HG03064 (cell line): ENCODE results near the gene PLIN5.

ENCODE experiments used
- ATAC-seq: cut with Tn5 transposase; IDR thresholded peaks from one replicate; pipeline ENCODE4 v1.9.1; 2021; ENCODE audit warnings: low read depth; ENCODE audit not compliant: unreplicated experiment

PLIN5 gene

GRCh38 chr19:4507804-4508203 is 27.2 kb downstream of the PLIN5 start:
- ATAC-seq, result no peak

GRCh38 chr19:4507150-4507452 is 27.9 kb downstream of the PLIN5 start:
- no peak for ATAC-seq

- ATAC-seq, result no peak
Observed at GRCh38 chr19:4506449-4507149, 28.4 kb downstream of the PLIN5 start.

- no peak for ATAC-seq
Observed at GRCh38 chr19:4505570-4506448, 29.2 kb downstream of the PLIN5 start.

- ATAC-seq, result no peak
Observed at GRCh38 chr19:4504891-4505569, 30.0 kb downstream of the PLIN5 start.

- ATAC-seq, result no peak
Observed at GRCh38 chr19:4504297-4504701, 30.7 kb downstream of the PLIN5 start.

GRCh38 chr19:4503825-4504170 is 31.2 kb downstream of the PLIN5 start:
- no peak for ATAC-seq

- no peak for ATAC-seq
Observed at GRCh38 chr19:4503132-4503824, 31.7 kb downstream of the PLIN5 start.

- ATAC-seq, result no peak
Observed at GRCh38 chr19:4502282-4503131, 32.5 kb downstream of the PLIN5 start.

- ATAC-seq, result no peak
Observed at GRCh38 chr19:4501691-4502090, 33.3 kb downstream of the PLIN5 start.

GRCh38 chr19:4500841-4501591 is 34.0 kb downstream of the PLIN5 start:
- ATAC-seq, result no peak

GRCh38 chr19:4499855-4500254 is 35.2 kb downstream of the PLIN5 start:
- no peak for ATAC-seq

- no peak for ATAC-seq
Observed at GRCh38 chr19:4499318-4499717, 35.7 kb downstream of the PLIN5 start.

- ATAC-seq, result no peak
Observed at GRCh38 chr19:4498694-4499093, 36.3 kb downstream of the PLIN5 start.

GRCh38 chr19:4497770-4498389 is 37.1 kb downstream of the PLIN5 start:
- ATAC-seq, result no peak

- ATAC-seq, result no peak
Observed at GRCh38 chr19:4496304-4496703, 38.7 kb downstream of the PLIN5 start.

GRCh38 chr19:4495471-4495870 is 39.6 kb downstream of the PLIN5 start:
- no peak for ATAC-seq

GRCh38 chr19:4494691-4495064 is 40.3 kb downstream of the PLIN5 start:
- ATAC-seq, result no peak
